LNCaP clone FGC (cell line): ENCODE data around the gene DNAJC19.

Source experiments
- DNase-seq: peaks from one replicate; pipeline ENCODE4 v3.0.0-alpha.2; 2011; ENCODE audit warnings: low read depth
- H3K4me3 ChIP-seq: 2 replicates; pipeline ENCODE4 v1.5.1; 2011; ENCODE audit warnings: mild to moderate bottlenecking, low read depth, low read length, control low read depth
- CTCF ChIP-seq: IDR thresholded peaks from 2 replicates; pipeline ENCODE4 v1.5.1; 2012; ENCODE audit warnings: mild to moderate bottlenecking; ENCODE audit not compliant: control insufficient read depth, insufficient read depth; ENCODE audit errors: extremely low read depth

The DNAJC19 gene

GRCh38 chr3:180980611-180981010 is 8.9 kb downstream of the DNAJC19 start:
- DNase-seq, result no peak
- no peak overlapping the region for H3K4me3 ChIP-seq
- no peak for TF ChIP-seq CTCF

DNA sequence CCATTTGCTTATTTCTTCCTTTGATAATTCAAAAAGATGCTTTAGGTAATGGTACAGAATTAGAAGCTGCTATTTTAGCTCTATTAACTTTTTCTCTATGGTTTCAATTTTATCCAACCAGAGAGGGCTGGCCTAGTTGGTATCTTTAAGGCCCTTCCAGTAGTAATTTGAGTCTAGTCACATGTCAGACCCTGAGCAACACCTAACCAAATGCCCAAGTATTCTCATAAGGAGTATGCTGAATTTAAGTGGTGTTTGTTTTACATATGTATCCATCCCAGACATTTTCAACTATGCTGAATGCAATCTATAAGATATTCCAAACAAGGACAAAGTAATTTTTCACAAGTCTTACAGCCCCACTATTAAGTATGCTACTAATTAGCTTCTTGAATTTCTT is 9.6 kb downstream of the DNAJC19 start:
- no peak overlapping the region for H3K4me3 ChIP-seq
- DNase-seq, result no peak
- TF ChIP-seq CTCF, result no peak

- H3K4me3 ChIP-seq, result no peak overlapping the region
- DNase-seq, result no peak
- no peak for TF ChIP-seq CTCF
Measured at GRCh38 chr3:180977498-180977897, 12.0 kb downstream of the DNAJC19 start.

GRCh38 chr3:180974286-180974685 is 15.2 kb downstream of the DNAJC19 start:
- DNase-seq, result no peak
- no peak overlapping the region for H3K4me3 ChIP-seq
- no peak for TF ChIP-seq CTCF

- TF ChIP-seq CTCF, result no peak
- H3K4me3 ChIP-seq, result no peak overlapping the region
- no peak for DNase-seq
Measured at GRCh38 chr3:180973543-180973942, 16.0 kb downstream of the DNAJC19 start.

GRCh38 chr3:180970931-180971330 is 18.6 kb downstream of the DNAJC19 start:
- TF ChIP-seq CTCF, result no peak
- H3K4me3 ChIP-seq, result no peak overlapping the region
- no peak for DNase-seq

- no peak for DNase-seq
- no peak overlapping the region for H3K4me3 ChIP-seq
- TF ChIP-seq CTCF, result no peak
Measured at GRCh38 chr3:180962530-180962929, 27.0 kb downstream of the DNAJC19 start.
